ENCODE measurements around the gene GGPS1.
"Not testable (repeated sequence)": the region's sequence is repeated elsewhere in the genome, so short reads cannot be mapped to it uniquely, and the experiment has no call there.

GGPS1 gene

DNA sequence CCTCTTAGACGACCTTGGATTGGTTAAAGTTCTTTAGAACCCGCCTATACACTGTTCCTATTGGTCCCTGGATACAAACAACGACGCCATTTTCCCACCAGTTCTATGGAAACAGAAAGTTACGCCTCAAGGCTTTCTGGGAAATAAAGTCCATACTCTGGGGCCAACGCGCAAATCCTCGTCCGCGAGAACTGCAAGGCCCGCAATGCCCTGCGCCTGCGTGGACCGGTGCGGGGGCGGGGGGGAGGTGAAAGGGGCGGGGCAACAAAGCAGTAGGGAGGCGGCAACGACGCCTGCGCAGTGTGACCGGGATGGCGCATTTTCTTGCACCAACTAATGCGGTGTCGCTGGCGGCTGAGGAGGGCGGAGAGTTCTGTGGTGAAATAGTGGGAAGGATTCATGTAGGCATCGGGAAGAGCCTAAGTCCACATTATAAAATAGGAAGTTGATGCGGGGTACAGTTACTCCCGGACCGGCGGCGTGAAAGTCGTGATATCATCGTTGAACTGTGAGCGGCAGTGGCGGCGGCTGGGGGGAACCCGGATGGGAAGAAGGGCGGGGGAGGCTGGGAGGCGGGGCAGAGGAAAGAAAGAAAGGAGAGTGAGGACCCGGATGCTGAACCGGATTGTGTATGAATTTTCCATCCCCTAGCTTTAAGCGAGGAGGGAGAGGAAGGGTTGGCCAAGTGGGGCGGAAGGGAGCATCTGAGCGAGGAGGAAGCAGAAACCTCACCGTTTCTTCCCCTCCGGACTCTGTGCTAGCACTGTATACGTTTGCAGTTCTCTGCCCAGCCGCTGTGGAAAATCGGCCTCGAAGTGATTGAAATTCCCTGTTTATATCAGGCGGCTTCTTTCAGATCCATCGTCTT is at the start of gene GGPS1:
Gene GGPS1, plus strand, starts transcription at position 300 of the 868 bp plus-strand sequence. CDS start 6,695 bp downstream, outside the sequence.
- DNase-seq: peak; percentile 99 to 100

DNA sequence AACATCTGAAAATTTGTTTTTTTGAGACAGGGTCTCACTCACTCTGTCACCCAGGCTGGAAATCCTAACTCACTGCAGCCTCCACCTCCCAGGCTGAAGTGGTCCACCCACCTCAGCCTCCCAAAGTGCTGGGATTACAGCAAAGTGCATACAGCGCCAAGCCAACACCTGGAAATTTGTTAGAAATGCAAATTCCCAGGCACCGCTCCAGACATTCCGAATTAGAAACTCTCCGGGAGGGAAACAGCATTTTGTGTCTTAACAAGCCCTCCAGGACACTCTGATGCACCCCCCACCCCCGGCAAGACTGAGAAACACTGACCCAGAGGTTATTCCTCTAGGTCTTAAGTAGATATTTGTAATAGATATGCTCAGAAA is 49.5 kb upstream of the GGPS1 start:
- DNase-seq: no peak

DNA sequence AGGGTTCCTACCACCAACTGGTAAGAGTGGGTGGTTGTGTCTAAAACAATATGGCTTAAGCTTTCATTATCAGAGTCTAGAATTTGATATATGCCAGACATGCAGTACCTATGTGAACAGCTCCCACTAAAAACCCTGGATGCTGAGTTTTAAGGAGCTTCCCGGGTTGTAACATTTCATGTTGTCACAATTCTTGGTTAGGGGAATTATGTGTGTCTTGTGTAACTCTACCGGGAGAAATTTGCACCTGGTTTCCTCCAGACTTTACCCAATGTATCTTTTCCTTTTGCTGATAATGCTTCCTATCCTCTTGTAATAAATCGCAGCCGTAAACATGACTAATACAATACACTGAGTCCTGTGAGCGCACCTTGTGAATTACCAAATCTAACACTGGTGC is 48.7 kb upstream of the GGPS1 start:
- DNase-seq: no peak

DNA sequence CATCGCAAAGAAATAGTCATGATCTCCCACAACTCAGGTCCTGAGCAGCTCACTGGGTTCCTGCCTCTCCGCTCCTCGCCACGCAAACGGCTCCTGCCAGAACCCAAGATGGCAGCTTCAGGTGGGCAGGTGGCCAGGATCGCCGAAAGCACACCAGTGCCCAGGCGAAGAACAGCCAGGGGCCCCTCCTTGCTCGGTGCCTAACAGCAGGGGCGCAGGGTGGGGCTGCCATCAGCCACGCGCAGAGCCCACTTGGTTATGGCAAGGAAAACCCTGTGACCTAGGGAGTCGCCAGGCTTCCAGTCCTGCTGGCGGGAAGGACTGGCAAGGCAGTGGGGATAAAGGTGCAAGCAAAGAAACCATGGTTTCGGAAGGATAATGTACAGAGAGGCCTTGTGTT is 47.9 kb upstream of the GGPS1 start:
- DNase-seq: no peak

DNA sequence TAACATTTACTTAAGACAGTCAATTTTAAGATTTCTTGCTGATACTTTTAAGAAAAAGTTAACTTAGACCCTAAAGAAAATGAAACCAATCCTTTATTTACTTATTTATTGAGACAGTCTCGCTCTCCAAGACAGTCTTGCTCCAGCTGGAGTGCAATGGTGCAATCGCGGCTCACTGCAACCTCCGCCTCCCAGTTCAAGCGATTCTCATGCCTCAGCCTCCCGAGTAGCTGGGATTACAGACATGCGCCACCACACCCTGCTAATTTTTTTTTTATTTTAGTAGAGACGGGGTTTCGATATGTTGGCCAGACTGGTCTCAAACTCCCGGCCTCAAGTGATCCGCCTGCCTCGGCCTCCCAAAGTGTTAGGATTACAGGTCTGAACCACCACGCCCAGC is 44.7 kb upstream of the GGPS1 start:
- not testable (repeated sequence) for DNase-seq

DNA sequence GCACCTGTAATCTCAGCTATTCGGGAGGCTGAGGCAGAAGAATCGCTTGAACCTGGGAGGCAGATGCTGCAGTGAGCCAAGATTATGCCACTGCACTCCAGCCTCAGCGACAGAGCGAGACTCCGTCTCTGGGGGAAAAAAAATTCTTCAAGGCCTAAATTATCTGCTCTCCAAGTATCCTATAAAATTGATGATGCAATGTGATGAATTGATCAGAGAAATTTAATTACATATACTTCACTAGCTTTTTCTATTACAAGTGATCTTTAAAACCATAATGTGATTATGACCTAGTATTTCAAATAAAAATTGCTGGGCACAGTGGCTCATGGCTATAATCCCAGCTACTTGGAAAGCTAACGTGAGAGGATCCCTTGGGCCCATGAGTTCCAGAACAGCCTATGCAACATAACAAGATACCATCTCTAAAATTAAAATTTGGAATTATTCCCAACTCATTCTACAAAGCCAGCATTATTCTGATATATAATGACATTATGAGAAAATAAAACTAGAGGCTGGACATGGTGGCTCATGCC is 44.1 kb upstream of the GGPS1 start:
- DNase-seq: no peak

DNA sequence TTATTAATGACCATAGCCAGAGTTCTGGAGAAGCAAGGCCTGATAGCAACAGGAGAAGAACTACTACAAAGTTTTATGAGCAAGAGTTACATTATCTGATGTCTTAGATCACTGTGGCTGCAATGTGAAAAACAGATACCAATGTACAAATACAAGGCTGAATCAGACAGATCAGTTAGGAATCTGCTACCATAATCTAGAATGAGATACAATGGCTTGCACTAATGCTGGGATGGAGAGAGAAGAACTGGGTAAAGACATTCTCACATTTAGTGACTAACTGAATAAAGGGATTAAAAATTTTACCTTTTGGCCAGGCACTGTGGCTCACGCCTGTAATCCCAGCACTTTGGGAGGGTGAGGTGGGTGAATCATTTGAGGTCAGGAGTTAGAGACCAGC is 41.7 kb upstream of the GGPS1 start:
- DNase-seq: no peak

DNA sequence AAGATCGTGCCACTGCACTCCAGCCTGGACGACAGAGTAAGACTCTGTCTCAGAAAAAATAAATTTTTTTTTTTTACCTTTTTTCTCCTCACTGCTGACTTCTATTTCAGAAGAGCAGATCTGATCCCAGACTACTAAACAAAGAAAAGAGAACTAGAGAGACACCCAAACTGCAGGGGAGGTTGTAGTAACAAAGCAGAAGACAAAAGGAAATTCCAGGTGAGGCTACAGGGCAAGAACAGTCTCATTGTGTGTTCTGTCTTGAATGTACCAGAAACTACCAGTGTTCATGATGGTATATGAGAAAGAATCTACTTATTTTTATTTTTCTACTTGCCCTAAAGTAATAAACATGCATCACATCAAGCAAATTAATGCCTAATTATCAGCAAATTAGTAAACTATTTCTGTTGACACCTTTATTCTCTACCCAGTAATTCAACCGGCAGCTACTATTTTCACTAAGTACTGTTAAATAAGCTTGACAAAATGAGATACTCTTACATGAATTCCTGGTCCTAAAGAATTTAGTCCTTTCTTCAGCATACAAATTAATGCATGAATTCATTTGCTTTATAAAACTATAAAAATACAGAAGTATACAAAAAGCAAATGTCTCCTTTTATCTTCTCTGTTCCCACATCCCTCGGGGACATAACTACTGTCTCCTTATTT is 41.0 kb upstream of the GGPS1 start:
- no peak for DNase-seq

DNA sequence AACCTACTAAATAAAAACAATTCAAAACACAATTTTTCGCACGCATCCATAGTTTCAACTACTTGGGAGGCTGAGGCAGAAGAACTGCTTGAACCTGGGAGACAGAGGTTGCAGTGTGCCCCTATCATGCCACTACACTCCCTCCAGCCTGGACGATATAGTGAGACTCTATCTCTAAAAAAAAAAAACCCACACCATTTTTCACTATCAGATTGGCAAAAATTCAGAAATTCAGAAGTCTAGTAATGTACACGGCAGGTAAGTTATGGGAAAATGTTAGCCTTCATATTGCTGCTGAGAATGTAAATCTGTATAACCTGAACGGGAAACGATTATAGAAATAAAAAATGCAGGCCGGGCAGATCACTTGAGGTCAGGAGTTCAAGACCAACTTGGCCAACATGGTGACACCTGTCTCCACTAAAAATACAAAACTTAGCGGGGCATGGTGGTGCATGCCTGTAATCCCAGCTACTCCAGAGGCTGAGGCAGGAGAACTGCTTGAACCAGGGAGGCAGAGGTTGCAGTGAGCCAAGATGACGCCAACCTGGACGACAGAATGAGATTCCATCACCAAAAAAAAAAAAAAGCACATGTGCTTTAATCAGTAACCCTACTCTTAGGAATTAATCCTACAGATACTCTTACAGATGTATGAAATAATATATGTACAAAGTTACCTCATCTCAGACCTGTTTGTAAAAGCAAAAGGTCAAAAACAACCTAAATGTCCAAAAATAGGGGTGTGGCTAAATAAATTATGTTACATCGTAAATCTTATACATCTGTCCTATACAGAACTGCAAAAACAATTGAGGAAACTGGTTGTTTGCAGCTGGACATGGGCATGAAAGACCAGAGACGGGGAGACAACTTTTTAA is 38.3 kb upstream of the GGPS1 start:
- no peak for DNase-seq

DNA sequence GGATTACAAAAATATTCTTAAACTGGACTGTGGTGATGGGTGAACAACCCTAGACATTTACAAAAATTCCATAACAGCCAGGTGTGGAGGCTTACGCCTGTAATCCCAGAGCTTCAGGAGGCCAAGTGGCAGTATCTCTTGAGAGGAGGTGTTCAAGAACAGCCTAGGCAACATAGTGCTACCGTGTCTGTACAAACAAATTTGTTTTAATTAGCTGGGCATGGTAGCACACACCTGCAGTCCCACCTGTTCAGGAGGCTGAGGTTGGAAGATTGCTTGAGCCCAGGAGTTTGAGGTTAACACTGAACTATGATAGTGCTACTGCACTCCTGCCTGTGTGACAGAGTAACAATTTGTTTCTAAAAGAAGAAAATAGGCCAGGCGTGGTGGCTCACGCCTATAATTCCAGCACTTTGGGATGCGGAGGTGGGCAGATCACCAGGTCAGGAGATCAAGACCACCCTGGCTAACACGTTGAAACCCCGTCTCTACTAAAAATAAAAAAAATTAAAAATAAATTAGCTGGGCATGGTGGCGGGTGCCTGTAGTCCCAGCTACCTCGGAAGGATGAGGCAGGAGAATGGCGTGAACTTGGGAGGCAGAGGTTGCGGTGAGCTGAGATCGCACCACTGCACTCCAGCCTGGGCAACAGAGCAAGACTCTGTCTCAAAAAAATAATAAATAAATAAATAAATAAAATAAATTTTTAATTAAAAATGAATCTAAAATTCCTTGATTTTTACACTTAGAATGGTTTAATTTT is 37.4 kb upstream of the GGPS1 start:
- no peak for DNase-seq

DNA sequence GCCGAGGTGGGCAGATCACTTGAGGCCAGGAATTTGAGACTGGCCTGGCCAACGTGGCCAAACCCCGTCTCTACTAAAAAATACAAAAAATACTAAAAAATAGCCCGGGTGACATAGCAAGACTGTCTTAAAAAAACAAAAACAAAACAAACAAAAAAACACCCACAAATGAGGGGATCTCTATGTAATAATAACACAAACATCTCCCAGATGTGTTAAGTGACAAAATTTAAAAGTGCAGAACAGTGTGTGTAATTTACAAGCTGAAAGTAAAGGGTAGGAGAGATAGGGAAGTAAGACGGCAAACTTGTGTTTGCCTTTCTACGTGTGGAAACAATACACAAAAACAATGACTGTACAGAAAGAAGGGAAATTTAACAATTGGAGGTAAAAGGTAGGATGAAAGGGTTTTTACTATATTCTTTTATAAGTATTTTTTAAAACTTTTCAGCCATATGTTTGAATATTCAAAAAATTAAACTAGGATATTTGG is 36.7 kb upstream of the GGPS1 start:
- no peak for DNase-seq

DNA sequence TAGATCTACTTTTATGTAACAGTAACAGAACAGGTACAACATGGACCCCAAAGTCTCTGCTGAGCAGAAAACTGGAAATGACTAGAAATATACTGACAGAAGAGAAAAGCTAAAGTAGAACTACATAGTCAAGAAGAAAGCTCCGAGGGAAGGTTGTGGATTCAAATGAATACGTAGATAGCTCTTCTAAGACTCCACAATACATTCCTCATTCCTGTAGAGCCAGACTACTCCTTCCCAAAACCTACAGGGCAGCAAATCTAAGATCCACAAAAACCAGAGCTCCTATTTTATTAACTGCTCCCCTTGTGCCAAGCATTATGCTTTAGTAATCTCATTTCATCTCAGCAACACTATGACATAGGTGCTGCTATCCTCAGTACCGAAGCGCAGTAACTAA is 35.6 kb upstream of the GGPS1 start:
- DNase-seq: no peak

DNA sequence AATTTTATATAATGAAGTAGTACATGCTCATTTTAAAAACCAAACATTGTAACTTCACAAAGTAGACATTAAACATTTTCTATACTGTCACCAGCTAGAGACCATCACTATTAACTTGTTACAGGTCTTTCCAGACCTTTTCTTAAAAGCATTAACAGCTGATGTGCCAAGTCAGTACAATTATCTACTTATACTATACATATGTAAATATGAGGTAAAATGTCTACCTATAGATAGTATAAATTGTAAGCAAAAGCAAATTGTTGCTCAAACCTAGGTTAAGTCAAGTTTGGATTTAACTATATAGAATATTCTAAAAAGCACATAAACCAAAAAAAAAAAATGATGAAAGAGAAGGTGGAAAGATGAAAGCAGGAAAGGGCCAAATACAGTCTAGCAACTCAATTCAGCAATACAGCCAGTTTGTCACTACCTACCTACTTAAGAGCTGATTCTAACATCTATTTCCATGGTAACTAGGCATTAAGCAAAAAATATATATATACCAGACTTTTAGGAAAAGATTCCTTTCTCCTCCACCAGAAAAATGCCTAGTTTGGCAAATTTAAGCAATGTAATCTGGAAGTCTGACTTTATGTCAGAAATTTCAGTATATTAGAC is 34.9 kb upstream of the GGPS1 start:
- DNase-seq: no peak

DNA sequence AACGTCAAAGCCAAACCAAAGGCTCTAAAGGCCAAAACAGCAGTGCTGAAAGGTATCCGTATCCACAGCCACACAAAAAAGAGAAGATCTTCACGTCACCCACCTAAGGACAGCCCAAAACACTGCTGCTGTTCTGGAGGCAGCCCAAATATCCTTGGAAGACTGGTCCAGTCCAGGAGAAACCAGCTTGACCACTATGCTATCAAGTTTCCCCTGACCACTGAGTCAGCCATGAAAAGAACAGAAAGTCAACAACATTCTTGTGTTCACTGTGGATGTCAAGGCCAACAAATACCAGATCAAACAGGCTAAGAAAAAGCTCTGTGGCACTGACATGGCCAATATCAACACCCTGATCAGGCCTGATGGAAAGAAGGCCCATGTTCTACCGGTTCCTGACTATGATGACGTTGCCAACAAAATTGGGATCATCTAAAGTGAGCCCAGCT is 32.4 kb upstream of the GGPS1 start:
- DNase-seq: no peak

DNA sequence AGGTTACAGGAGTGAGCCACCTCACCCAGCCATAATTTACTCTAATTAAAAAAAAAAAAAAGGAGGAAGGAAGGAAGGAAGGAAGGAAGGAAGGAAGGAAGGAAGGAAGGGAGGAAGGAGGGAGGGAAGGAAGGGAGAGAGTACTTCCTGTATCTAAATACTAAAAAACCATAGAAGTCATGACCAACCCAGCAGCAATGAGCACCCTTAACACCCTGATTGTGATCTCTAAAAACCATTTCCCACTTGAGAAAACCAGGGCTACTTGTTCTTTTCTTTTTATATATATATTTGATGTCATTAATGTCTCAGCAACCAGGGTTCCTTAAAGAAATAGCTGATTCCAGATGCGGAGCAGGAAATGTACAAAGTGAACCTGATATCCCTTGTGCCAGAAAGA is 31.6 kb upstream of the GGPS1 start:
- DNase-seq: no peak

DNA sequence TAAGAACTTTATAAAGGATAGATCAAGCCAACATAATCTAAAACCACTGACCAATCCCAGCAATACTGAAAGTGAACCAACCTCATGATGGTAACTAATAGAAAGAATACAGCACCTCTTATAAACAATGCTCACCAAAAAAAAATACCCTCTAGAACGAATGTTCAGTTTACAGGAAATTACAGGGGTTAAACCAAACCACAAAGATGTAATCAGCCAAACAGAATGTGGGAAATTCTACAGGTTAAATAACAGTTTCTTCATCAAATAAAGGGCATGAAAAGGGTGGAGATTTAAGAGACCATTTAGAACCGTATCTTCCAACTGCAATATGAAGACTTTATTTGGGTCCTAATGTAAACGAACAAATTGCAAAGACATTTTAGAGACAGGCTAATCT is 30.8 kb upstream of the GGPS1 start:
- no peak for DNase-seq

DNA sequence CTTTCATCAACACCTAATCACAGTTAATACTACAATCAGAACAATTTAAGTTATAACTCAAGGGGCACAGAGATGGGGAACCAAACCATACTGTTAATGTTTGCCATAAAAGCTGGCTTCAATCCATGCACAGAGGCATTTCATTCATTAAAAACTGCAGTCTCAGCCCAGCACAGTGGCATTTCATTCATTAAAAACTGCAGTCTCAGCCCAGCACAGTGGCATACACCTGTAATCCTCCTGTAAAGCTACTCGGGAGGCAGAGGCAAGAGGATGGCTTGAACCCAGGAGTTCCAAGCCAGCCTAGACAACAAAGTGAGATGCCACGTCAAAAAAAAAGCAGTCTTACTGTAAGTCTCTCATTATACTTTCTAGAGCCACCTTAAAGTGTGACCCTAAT is 29.6 kb upstream of the GGPS1 start:
- no peak for DNase-seq

DNA sequence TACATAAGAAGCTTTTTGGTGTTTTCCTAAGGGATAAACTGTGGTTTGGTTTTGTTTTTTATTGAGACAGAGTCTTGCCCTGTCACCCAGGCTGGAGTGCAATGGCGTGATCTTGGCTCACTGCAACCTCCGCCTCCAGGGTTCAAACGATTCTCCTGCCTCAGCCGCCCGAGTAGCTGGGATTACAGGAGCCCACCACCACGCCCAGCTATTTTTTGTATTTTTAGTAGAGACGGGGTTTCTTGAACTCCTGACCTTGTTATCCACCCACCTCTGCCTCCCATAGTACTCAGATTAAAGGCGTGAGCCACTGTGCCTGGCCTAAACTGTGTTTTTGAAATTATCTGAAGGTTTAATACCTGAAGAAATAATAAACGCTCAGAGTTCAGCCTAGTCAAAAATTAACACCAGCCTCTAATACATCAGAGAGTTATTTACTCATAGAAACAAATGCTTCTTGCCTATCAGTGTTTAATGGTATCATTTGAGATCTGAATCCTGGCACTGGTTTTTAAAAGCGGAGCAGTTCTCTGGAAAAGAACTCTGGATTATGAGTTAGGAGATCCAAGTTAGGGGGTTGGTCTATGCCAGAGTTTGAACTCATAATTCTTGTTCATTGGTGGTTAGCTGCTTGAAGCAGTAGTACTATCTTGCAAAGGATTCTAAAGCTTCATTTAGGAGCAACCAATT is 29.1 kb upstream of the GGPS1 start:
- no peak for DNase-seq

DNA sequence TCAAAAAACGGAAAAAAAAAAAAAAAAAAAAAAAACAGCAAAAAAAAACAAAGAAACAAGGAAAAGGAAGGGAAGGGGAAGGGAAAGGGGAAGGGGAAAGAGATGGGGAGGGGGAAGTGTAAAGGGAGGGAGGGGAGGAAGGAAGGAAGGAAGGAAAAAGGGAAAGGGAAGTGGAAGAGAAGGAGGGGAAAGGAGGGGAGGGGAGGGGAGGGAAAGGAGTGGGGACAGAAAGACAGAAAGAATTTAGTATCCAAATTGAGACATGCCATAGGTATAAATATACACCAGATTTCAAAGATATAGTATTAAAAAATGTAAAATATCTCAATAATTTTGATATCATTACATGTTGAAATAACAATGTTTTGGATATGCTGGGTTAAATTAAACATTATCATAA is 26.2 kb upstream of the GGPS1 start:
- DNase-seq: no peak

DNA sequence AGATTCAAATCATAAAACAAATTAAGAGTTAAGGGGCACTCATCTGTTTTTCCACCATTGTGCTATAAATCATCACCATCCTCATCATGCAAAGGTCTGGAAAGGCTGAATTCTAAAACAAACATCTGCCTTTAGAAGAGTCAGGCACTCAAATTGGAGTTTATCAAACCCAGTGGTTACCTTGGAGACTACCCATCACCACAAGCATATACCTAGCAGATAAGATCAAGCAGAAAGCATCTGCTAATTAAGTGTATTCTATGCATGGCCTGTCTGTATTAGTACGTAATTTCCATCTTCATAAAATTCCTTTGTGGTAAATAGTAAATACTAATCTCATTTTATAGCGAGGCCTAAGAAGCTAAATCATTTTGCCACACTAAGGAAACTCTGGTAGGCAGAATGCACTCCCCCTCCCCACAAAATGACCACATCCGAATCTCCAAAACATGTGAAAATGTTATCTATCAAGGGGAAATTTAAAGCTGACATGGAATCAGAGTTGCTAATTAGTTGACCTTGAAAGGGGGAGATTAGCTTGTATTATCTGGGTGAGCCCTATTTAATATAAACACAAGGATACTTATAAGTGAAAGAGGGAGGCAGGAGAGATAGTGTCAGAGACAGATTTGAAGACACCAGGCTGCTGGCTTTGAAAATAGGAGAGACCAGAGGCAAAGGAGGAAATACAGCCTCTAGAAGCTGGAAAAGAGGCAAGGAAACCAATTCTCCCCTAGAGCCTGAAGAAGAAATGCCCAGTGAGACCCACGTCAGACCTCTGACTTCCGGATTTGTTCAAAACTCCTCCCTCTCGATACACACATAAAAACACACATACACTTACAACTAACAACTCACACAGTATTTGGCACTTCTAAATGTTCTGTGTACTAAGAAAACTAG is 23.6 kb upstream of the GGPS1 start:
- DNase-seq: peak in 1 of 2 experiments; percentile 32

Data from Kasumi-1 (cell line).